Caco-2 (cell line): ENCODE measurements around the gene CLSTN1. TPM values are rescaled to one million over a fixed set of nuclear protein-coding genes. Genes with fewer than 3 reads are reported as not detected.

Experiments
- BruUV-seq: library from RNA; stranded (reverse); fragments of 400-500 nt; replicated peaks from 2 replicates; lab custom pipeline; 2021; lab: Mats Ljungman, UMichigan
- CTCF ChIA-PET: fragments of 300-600 bp; sonication (Branson Sonifier 250); formaldehyde crosslinking; loops from one replicate; lab custom pipeline; 2022; ENCODE audit warnings: antibody characterized with exemption; lab: Charles Lee
- POLR2A ChIA-PET: fragments of 300-600 bp; sonication (Branson Sonifier 250); formaldehyde crosslinking; loops from one replicate; lab custom pipeline; 2022; ENCODE audit warnings: antibody characterized with exemption; lab: Charles Lee
- DNase-seq, 2 experiments: peaks; one replicate each; pipeline versions ENCODE4 v3.0.0 to v3.0.0-alpha.2; 2020 to 2022
- H3K27me3 ChIP-seq: replicated peaks from 2 replicates; pipeline ENCODE4 v1.6.0; 2011; ENCODE audit warnings: low read length; ENCODE audit not compliant: control insufficient read depth, insufficient read depth
- H3K36me3 ChIP-seq: 2 replicates; pipeline ENCODE4 v1.5.1; 2011; ENCODE audit warnings: low read length; ENCODE audit not compliant: control insufficient read depth, insufficient read depth
- H3K4me1 ChIP-seq: fragments of 250-450 bp; sonication (Bioruptor Pico); 2 replicates; pipeline ENCODE4 v1.5.1; 2020; ENCODE audit warnings: mild to moderate bottlenecking
- H3K4me3 ChIP-seq: 2 replicates; pipeline ENCODE4 v1.5.1; 2011; ENCODE audit warnings: low read depth, mild to moderate bottlenecking, control low read depth, low read length
- H3K9me3 ChIP-seq: fragments of 250-450 bp; sonication (Bioruptor Pico); 2 replicates; pipeline ENCODE4 v1.5.1; 2020; ENCODE audit warnings: mild to moderate bottlenecking, moderate library complexity
- H3K27ac Mint-ChIP-seq: one replicate; pipeline ENCODE4 v1.8.0; 2022; ENCODE audit warnings: mixed read lengths; ENCODE audit not compliant: unreplicated experiment
- H3K27me3 Mint-ChIP-seq: one replicate; pipeline ENCODE4 v1.8.0; 2022; ENCODE audit warnings: mixed read lengths; ENCODE audit not compliant: insufficient read depth, unreplicated experiment
- H3K36me3 Mint-ChIP-seq: one replicate; pipeline ENCODE4 v1.8.0; 2022; ENCODE audit warnings: mild to moderate bottlenecking, mixed read lengths; ENCODE audit not compliant: insufficient read depth, unreplicated experiment
- H3K4me1 Mint-ChIP-seq: one replicate; pipeline ENCODE4 v1.8.0; 2022; ENCODE audit warnings: low read depth, mixed read lengths; ENCODE audit not compliant: unreplicated experiment
- H3K4me3 Mint-ChIP-seq: one replicate; pipeline ENCODE4 v1.8.0; 2022; ENCODE audit warnings: mild to moderate bottlenecking, moderate library complexity, mixed read lengths; ENCODE audit not compliant: unreplicated experiment
- H3K9me3 Mint-ChIP-seq: one replicate; pipeline ENCODE4 v1.8.0; 2022; ENCODE audit warnings: mixed read lengths; ENCODE audit not compliant: unreplicated experiment
- CTCF ChIP-seq, 2 experiments: fragments of 200-600 bp in 1 of 2; IDR thresholded peaks; 1 replicate in 1 of 2; 2 replicates in 1 of 2; pipeline versions ENCODE4 v1.5.1 to v1.8.0; 2011 to 2022; ENCODE audit warnings: antibody characterized with exemption in 1 of 2, control low read depth in 1 of 2, inconsistent platforms in 1 of 2, low read depth in 1 of 2, low read length in 1 of 2, mild to moderate bottlenecking in 1 of 2, moderate library complexity in 1 of 2; ENCODE audit not compliant: insufficient read depth in 1 of 2, severe bottlenecking in 1 of 2, unreplicated experiment in 1 of 2
- intact Hi-C: fragments of 100-400 bp; cut with micrococcal nuclease; formaldehyde crosslinking; loops from one replicate; pipeline ENCODE4 v1.10.0; 2022; ENCODE audit not compliant: unreplicated experiment
- total RNA-seq: library from RNA; stranded (reverse); gene quantifications from 2 replicates; pipeline ENCODE4 v1.2.3, GENCODE V29; 2022

The CLSTN1 gene
- total RNA-seq, 1 experiment from 2014 or later: 102 TPM

- no TSS peak for BruUV-seq
- intact Hi-C loops: loop anchor here (10.0 kb wide), 1 partner anchor 137 kb away; no protein-coding TSS in a partner anchor
- H3K4me1 Mint-ChIP-seq: no peaks in the 10 kb centered on the region
- H3K4me3 ChIP-seq: no peak overlapping the region
- H3K9me3 Mint-ChIP-seq: no peaks in the 10 kb centered on the region
- H3K27ac Mint-ChIP-seq: no peak overlapping the region
- POLR2A ChIA-PET: no interaction called here
- H3K36me3 ChIP-seq: no peaks in the 10 kb centered on the region
- no peaks in the 10 kb centered on the region for H3K9me3 ChIP-seq
- DNase-seq: no peak
- no peaks in the 10 kb centered on the region for H3K4me1 ChIP-seq
- H3K27me3 ChIP-seq: no peaks in the 10 kb centered on the region
- H3K27me3 Mint-ChIP-seq: no peaks in the 10 kb centered on the region
- CTCF ChIA-PET: interaction anchor here (0.6 kb wide), 1 partner anchor 66 kb away, joined by 3 read pairs; no protein-coding TSS in a partner anchor
- peaks cover 5% of the 10 kb centered on the region for H3K36me3 Mint-ChIP-seq
- no peak for TF ChIP-seq CTCF (IDR thresholded peaks at IDR 0.05; ENCODE audit: insufficient read depth in 1 of 2, low read depth in 1 of 2, low read length in 1 of 2, severe bottlenecking in 1 of 2, unreplicated experiment in 1 of 2)
- no peak overlapping the region for H3K4me3 Mint-ChIP-seq
Measured at GRCh38 chr1:9861360-9861759, 37.6 kb upstream of the CLSTN1 start.

DNA sequence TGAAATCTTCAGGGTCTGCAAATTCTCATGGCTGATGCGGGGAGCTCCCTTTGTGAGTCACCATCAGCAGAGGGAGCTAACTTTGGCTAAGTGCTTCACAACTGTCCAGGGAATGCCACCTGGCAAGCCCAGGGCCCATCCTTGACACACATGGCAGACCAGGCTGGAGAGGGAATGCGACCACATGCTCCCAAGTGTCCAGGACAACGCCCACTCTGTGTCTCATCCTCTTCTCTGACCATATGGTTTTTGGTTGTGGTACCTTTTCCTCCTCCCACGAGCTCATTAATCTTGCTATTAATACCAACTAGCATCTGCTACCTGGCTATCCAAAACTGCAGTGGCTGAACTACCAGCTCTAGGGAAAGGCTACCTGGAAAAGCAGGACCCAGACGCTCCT lies 37.1 kb upstream of the CLSTN1 start:
- no peak for DNase-seq
- Mint-ChIP-seq H3K9me3 (no peaks in the 10 kb centered on the region), H3K36me3 (peaks cover 5% of the 10 kb centered on the region), H3K27ac (no peak overlapping the region), H3K4me3 (no peak overlapping the region), H3K4me1 (no peaks in the 10 kb centered on the region), H3K27me3 (no peaks in the 10 kb centered on the region)
- intact Hi-C loops: loop anchor here (10.0 kb wide), 1 partner anchor 136 kb away; no protein-coding TSS in a partner anchor
- ChIA-PET CTCF (no interaction called here), POLR2A (no interaction called here)
- Histone ChIP-seq H3K36me3 (no peaks in the 10 kb centered on the region), H3K4me3 (no peak overlapping the region), H3K9me3 (no peaks in the 10 kb centered on the region), H3K27me3 (no peaks in the 10 kb centered on the region), H3K4me1 (no peaks in the 10 kb centered on the region)
- no TSS peak for BruUV-seq
- TF ChIP-seq CTCF (IDR thresholded peaks at IDR 0.05; ENCODE audit: insufficient read depth in 1 of 2, low read depth in 1 of 2, low read length in 1 of 2, severe bottlenecking in 1 of 2, unreplicated experiment in 1 of 2): no peak

- no peaks in the 10 kb centered on the region for H3K36me3 ChIP-seq
- TF ChIP-seq CTCF (IDR thresholded peaks at IDR 0.05; ENCODE audit: insufficient read depth in 1 of 2, low read depth in 1 of 2, low read length in 1 of 2, severe bottlenecking in 1 of 2, unreplicated experiment in 1 of 2): no peak
- Mint-ChIP-seq H3K4me1 (no peaks in the 10 kb centered on the region), H3K4me3 (no peak overlapping the region), H3K9me3 (no peaks in the 10 kb centered on the region), H3K27me3 (no peaks in the 10 kb centered on the region), H3K27ac (no peak overlapping the region), H3K36me3 (peaks cover 5% of the 10 kb centered on the region)
- no peaks in the 10 kb centered on the region for H3K9me3 ChIP-seq
- ChIA-PET POLR2A (no interaction called here), CTCF (interaction anchor here (1.1 to 1.2 kb wide), 2 partner anchors 68 to 74 kb away, joined by 3 read pairs; no protein-coding TSS in a partner anchor)
- DNase-seq: no peak
- H3K4me3 ChIP-seq: no peak overlapping the region
- H3K27me3 ChIP-seq: no peaks in the 10 kb centered on the region
- no TSS peak for BruUV-seq
- H3K4me1 ChIP-seq: no peaks in the 10 kb centered on the region
- intact Hi-C loops: loop anchor here (10.0 kb wide), 1 partner anchor 135 kb away; no protein-coding TSS in a partner anchor
Measured at GRCh38 chr1:9859281-9860014, 35.7 kb upstream of the CLSTN1 start.
